Chondrocyte (in vitro differentiated cells): ENCODE measurements around the gene FCER1G. TPM values are rescaled to one million over a fixed set of nuclear protein-coding genes. Genes with fewer than 3 reads are reported as not detected.

Source experiments
- DNase-seq: peaks from one replicate; pipeline ENCODE4 v3.0.0; 2021; ENCODE audit warnings: mixed read lengths, low spot score
- H3K27ac Mint-ChIP-seq: one replicate; pipeline ENCODE4 v1.8.0; 2021; ENCODE audit warnings: mild to moderate bottlenecking, moderate library complexity, mixed read lengths; ENCODE audit not compliant: unreplicated experiment
- H3K27me3 Mint-ChIP-seq: 2 replicates; pipeline ENCODE4 v1.8.0; 2021; ENCODE audit warnings: low read depth, mixed read lengths
- H3K36me3 Mint-ChIP-seq: 2 replicates; pipeline ENCODE4 v1.8.0; 2021; ENCODE audit warnings: low read depth, mixed read lengths
- H3K4me1 Mint-ChIP-seq: 2 replicates; pipeline ENCODE4 v1.8.0; 2021; ENCODE audit warnings: low read depth, mild to moderate bottlenecking, mixed read lengths
- H3K4me3 Mint-ChIP-seq: one replicate; pipeline ENCODE4 v1.8.0; 2021; ENCODE audit warnings: mild to moderate bottlenecking, moderate library complexity, mixed read lengths; ENCODE audit not compliant: unreplicated experiment
- H3K9me3 Mint-ChIP-seq: 2 replicates; pipeline ENCODE4 v1.8.0; 2021; ENCODE audit warnings: low read depth, mixed read lengths
- total RNA-seq: library from RNA; stranded (reverse); gene quantifications from 3 replicates; pipeline ENCODE4 v1.2.1, GENCODE V29; 2021
- TF ChIP-seq, protein P1 (sequence below): fragments of 200-600 bp; sonication (generic); IDR thresholded peaks from 2 replicates; pipeline ENCODE4 v1.5.0; 2021; ENCODE audit warnings: antibody characterized with exemption, mild to moderate bottlenecking, moderate library complexity

The FCER1G gene
- total RNA-seq, 1 donor from 2014 or later, result not detected

- Mint-ChIP-seq H3K36me3 (peaks cover 22% of the 10 kb centered on the region), H3K27me3 (no peaks in the 10 kb centered on the region), H3K4me3 (no peak overlapping the region), H3K4me1 (peaks cover 48% of the 10 kb centered on the region), H3K9me3 (no peaks in the 10 kb centered on the region), H3K27ac (no peak overlapping the region)
- DNase-seq, result peak; percentile 77
- TF ChIP-seq, protein P1, sequence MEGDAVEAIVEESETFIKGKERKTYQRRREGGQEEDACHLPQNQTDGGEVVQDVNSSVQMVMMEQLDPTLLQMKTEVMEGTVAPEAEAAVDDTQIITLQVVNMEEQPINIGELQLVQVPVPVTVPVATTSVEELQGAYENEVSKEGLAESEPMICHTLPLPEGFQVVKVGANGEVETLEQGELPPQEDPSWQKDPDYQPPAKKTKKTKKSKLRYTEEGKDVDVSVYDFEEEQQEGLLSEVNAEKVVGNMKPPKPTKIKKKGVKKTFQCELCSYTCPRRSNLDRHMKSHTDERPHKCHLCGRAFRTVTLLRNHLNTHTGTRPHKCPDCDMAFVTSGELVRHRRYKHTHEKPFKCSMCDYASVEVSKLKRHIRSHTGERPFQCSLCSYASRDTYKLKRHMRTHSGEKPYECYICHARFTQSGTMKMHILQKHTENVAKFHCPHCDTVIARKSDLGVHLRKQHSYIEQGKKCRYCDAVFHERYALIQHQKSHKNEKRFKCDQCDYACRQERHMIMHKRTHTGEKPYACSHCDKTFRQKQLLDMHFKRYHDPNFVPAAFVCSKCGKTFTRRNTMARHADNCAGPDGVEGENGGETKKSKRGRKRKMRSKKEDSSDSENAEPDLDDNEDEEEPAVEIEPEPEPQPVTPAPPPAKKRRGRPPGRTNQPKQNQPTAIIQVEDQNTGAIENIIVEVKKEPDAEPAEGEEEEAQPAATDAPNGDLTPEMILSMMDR, result no peak
Observed at GRCh38 chr1:161171696-161172095, 43.4 kb upstream of the FCER1G start.

- Mint-ChIP-seq H3K27me3 (no peaks in the 10 kb centered on the region), H3K4me1 (peaks cover 46% of the 10 kb centered on the region), H3K9me3 (no peaks in the 10 kb centered on the region), H3K36me3 (peaks cover 22% of the 10 kb centered on the region), H3K4me3 (no peak overlapping the region), H3K27ac (peak overlapping the region; percentile 88)
- DNase-seq, result peak; percentile 3
- TF ChIP-seq, protein P1, result no peak
Observed at GRCh38 chr1:161172349-161172748, 42.7 kb upstream of the FCER1G start.

DNA sequence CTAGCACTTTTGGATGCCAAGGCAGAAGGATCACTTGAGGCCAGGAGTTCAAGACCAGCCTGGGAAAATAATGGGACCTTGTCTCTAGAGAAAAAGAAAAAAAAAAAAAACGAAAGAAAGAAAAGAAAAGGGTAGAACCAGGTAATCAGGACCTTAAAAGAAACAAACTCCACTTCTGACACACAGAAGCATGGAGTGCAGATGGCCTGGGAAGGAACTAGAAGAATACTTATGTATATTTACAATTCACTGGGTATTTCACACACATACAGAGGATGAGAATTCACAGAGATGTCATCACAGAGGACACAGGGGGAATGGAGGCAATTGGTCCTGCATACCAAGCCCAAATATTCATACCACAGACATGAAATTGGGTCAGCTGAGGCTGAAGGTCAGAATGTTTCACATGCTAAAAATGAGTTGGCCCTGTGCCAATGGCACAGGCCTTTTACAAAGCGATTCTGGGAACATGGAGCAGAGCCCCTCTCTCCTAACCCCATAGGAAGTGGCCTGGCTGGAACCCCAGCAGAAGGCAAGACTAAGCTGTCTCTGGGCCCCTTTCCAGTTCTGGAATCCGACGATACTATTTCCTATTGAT, 42.2 kb upstream of the FCER1G start:
- no peaks in the 10 kb centered on the region for H3K9me3 Mint-ChIP-seq
- H3K4me3 Mint-ChIP-seq, result no peak overlapping the region
- H3K27me3 Mint-ChIP-seq, result no peaks in the 10 kb centered on the region
- peak; percentile 10 for DNase-seq
- H3K4me1 Mint-ChIP-seq, result peaks cover 47% of the 10 kb centered on the region
- peak overlapping the region; percentile 88 for H3K27ac Mint-ChIP-seq
- TF ChIP-seq, protein P1, result no peak
- peaks cover 22% of the 10 kb centered on the region for H3K36me3 Mint-ChIP-seq

- TF ChIP-seq, protein P1, result no peak
- Mint-ChIP-seq H3K27me3 (no peaks in the 10 kb centered on the region), H3K27ac (peak overlapping the region; percentile 88), H3K36me3 (peaks cover 22% of the 10 kb centered on the region), H3K4me3 (no peak overlapping the region), H3K9me3 (no peaks in the 10 kb centered on the region), H3K4me1 (peaks cover 43% of the 10 kb centered on the region)
- peak; percentile 49 for DNase-seq
Observed at GRCh38 chr1:161173711-161174110, 41.4 kb upstream of the FCER1G start.

- TF ChIP-seq, protein P1, result no peak
Observed at GRCh38 chr1:161174911-161175310, 40.2 kb upstream of the FCER1G start.

More at GRCh38 chr1:161174911-161175310, 40.2 kb upstream of the FCER1G start:
- no peak overlapping the region for H3K27ac Mint-ChIP-seq
- H3K9me3 Mint-ChIP-seq, result no peaks in the 10 kb centered on the region
- no peaks in the 10 kb centered on the region for H3K27me3 Mint-ChIP-seq
- no peak for DNase-seq
- H3K4me1 Mint-ChIP-seq, result peaks cover 43% of the 10 kb centered on the region
- H3K36me3 Mint-ChIP-seq, result peaks cover 19% of the 10 kb centered on the region
- no peak overlapping the region for H3K4me3 Mint-ChIP-seq
